ENCODE data around the gene ONECUT3.
A peak's percentile ranks its signal among the peaks of the same experiment; 100 is the strongest.
"Not testable (repeated sequence)": the region's sequence is repeated elsewhere in the genome, so short reads cannot be mapped to it uniquely, and the experiment has no call there.

ONECUT3 gene

DNA sequence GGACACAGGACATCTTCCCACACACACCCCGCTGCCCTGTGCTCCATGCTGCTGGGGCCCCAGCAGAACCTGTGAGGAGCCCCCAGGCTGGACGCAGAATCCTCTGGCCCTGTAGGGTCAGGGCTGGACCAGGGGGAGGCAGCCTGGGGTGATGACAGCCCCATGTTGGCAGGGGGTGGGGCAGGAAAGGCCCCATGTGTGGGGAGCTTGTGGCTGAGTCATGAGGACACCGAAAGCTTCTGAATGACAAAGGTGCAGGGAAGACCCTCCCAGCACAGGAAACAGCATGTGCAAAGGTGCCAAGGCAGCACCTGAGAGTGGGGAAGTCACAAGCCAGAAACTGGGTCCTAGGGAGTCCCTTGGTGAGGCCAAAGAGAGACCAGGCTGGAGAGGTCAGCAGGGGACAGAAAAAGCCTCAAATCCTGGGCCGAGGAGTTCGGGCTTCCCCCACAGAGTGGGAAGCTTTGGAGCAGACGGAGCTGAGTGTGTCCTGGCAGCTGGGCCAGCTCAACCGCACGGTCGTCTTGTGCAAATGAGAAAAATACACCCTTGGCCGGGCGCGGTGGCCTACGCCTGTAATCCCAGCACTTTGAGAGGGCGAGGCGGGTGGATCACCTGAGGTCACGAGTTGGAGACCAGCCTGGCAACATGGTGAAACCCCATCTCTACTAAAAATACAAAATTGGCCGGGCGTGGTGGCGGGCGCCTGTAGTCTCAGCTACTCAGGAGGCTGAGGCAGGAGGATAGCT is 41.3 kb downstream of the ONECUT3 start:
- DNase-seq (ENCODE audit: low read depth in 2 of 2), result no peak

DNA sequence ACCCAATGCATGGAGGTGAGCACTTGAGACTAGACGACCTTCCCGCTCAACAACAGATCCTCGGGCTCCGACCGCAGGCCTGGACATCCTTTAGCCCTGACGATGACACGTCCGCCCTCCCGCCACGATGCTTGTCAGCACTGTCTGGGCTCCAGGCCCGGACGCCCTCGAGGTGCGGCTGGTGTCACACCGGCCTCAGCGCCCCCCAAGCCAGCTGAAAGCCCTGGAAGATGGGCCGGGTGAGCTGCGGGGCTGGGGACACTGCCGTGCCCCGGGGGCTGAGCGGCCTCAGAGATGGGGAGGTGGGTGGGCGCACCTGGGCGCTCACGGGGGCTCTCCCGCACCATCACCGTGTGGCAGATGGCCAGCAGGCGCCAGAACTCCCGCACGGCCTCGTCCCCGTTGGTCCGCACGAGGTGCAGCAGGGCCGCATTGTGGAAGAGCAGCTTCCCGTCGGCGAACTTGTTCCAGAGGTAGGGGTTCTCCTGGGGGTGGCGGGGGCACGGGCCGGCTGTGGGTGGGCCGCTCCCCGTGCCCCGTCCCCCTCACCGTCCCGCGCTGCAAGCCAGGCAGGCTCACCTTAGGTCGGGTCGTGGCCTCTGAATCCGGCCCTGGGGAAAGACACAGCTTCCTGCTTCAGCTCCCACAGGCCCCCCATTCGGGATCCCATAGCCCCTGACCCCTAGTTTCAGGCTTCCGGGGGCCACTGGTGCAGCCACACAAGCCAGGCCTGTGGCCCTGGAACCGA is 43.3 kb downstream of the ONECUT3 start:
- no peak for DNase-seq (ENCODE audit: low read depth in 2 of 2)

- DNase-seq (ENCODE audit: low read depth in 2 of 2), result not testable (repeated sequence)
Measured at GRCh38 chr19:1797313-1797712, 44.0 kb downstream of the ONECUT3 start.

DNA sequence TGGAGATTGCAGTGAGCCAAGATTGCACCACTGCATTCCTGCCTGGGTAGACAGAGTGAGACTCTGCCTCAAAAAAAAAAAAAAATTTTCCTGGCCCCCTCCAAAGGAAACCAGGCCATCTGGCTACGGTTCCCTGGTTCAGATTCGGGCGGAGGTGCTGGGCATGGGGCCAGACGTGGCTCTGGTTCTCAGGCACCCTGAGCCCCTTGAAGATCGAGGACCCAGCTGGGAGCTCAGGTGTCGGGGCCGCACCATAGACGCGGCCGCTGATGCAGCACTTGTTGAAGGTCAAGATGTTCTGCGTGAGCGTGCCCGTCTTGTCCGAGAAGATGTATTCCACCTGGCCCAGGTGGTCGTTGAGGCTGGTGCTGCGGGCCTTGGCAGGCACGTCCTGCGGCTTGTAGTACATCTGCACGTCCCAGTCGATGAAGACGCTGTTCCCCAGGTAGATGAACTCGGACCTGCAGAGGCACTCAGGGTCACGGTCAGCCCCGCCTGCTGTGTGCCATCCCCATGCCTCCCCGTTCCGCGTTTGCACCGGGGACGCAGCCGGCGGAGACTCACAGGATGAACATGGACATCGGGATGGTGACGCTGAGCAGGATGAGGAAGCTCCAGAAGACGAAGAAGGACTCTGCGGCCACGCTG is 46.5 kb downstream of the ONECUT3 start:
- no peak for DNase-seq (ENCODE audit: low read depth in 2 of 2)

GRCh38 chr19:1804858-1805257 is 51.6 kb downstream of the ONECUT3 start:
- DNase-seq (ENCODE audit: low read depth in 2 of 2), result no peak

DNA sequence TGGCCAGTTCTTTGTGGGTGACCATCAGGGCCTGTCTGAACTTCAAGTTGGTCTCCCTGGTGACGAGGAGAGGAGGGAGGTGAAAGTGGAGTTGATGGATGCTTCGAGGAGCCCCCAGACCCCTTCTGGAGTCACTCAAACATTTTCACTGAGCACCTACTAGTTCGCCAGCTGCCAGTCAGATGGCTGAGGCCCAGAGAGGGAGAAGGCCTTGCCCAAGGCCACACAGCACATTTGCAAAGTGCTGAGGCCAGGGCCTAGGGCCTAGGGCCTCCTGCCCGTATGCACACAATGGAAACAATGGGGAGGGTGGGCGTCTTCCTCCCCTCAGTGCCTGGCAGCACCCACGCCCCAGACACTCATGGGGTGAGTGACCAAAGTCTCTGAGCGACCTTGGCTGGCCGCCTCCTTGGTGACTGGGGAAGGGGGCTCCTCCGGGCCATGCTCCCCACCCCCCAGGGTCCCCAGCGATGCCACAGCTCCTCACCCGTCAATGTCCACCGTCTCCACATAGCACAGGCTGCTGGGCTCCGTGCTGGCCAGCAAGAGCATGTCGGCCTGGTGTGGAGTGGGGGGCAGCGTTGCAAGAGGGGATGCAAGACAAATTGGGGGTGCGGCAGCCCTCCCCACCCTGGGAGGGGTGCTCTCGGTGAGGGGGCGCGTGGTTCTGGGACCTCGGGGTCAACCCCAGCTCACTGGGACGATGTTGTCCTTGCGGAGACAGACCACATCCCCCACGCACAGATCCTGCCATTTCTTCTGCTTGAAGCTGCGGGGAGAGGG is 52.3 kb downstream of the ONECUT3 start:
- DNase-seq (ENCODE audit: low read depth in 2 of 2), result no peak

DNA sequence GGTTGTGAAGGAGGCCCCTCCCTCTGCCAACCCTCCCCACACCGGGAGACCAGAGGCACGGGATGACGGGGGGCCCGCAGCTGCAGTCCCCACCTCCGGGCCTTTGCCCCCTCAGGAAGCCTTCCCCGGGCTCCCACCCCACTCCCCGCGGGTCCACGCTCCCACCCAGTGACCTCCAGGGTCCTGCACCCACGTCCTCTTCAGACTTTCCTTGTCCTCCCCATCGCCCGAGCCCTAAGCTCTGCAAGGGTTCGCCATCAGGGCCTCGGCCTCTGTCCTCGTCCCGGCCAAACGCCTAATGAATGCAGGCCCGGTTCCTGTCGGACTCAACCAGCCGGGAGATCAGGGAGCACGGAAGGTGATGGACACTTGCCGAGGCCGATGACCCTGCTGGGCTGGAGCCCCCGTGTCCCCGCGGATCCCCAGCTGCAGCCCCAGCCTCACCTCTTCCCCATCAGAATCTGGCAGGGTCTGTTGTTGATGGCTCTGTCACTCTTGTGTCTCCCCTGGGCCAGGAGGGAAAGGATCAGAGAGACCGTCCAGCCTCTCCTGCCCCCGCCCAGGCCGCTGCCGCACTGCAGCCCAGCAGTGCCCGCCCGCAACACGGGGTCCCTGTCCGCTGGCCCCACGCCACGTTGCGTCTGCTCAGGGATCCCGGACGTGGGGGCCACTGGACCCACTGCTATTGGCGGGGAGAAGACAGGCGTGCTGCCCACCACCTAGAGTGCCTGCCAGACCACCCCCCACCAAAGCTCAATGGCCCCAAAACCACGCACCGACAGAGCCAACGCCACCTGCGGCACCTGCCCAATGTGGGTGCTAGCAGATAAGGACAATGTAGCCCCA is 53.1 kb downstream of the ONECUT3 start:
- DNase-seq (ENCODE audit: low read depth in 2 of 2), result no peak

DNA sequence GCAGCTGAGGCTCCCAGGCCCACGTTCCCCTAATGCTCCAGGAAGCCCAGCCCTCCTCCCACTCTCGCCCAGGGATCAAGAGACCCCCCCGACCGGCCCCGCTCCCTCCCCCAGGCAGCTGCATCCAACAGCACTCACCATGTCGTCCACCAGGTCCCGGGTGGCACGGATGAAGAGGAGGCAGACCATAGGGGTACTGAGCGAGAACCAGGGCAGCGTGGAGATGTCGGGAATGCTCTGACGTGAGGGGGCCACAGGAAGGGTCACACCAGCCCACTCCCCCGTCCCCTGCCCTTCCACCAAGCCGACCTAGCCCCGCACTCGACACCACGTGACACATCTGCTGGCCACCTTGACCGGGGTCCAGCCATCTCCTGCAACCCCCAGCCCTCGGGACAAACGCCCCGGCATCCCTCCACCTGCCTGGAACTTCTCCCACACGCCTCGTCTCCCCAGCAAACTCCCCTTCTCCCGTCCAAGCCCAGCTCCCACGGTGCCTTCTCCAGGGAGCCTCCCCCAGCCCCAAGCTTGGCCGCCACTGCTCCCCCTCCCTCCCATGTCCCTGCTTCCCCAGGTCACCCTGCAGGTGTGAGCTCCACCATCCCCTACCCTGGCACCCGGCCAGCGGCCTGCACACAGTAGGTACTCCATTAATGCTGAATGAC is 53.9 kb downstream of the ONECUT3 start:
- no peak for DNase-seq (ENCODE audit: low read depth in 2 of 2)

- no peak for DNase-seq (ENCODE audit: low read depth in 2 of 2)
Measured at GRCh38 chr19:1807695-1808394, 54.5 kb downstream of the ONECUT3 start.

- DNase-seq (ENCODE audit: low read depth in 2 of 2), result no peak
Measured at GRCh38 chr19:1808395-1808731, 55.1 kb downstream of the ONECUT3 start.

DNA sequence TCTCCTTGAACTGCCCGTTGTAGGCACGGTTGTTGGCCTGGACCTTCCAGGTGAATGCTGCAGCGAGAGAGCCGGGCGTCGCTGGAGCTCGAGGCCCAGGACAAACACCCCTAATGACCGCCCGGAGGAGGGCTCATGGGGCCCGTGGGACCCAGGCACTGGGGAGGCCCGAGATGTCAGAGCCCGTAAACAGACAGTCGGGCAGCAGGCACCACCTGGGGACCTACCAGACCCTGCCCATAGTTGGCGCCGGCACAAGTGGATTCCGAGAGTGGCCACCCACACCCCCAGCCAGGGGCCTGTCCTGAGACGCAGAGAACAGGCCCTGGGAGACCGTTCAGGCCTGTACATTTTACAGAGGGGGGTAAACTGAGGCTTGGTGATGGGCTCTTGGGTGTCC is 56.4 kb downstream of the ONECUT3 start:
- DNase-seq (ENCODE audit: low read depth in 2 of 2), result no peak

DNA sequence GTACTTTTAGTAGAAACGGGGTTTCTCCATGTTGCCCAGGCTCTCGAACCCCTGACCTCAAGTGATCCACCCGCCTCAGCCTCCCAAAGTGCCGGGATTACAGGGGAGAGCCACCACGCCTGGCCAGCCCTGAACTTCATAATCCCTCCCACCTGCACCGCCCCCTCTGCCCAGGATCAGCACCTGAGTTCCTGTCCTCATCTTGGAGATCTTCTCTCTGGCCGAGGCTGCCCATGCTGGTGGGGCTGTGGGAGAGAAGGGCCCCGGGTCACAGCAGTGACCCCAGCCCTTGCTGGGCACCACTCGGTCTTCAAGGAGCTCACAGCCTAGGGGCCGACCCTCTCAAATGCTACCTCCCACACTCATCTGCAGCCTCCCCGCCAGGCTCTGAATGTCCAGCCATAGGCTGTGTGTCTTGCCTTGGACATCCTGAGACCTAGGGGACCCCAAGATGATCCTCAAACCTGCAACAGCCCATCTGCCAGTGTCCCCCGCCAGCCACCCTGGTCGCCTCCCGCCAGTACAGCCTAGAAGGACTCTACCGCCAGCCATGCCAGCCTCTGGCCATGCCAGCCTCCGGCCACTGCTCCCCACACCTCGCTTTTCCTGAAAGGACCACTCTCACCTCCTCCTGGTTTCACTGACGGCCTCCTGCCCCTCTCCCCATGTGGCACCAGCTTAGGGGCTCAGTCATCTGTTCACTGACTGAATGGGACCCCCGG is 57.3 kb downstream of the ONECUT3 start:
- no peak for DNase-seq (ENCODE audit: low read depth in 2 of 2)

- peak in 1 of 2 donors; percentile 14 for DNase-seq (ENCODE audit: low read depth in 2 of 2)
Measured at GRCh38 chr19:1811472-1811894, 58.2 kb downstream of the ONECUT3 start.

DNA sequence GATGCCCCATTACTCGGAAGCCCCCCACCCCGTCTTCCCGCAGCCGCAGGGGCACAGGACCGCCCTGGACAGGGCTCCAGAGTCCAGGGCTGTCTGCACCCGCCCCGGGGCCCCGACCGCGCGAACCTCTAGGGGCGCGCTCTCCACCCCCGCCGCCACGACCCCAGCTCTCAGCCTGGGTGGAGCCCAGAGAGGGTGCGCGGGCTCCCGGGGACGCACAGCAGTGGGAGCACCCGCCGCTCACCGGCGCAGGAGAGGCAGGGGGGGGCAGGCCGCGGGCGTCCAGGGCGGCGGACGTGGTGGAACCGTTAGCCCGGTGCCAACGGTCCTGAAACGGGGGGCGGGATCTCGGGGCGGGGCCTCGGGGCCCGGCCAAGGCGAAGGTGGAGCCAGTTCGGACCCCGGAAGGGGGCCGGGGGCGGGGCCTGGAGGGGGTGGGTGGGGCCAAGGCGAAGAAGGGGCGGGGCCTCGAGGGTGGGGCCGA is 58.7 kb downstream of the ONECUT3 start, which contains the start of gene ATP8B3:
TSS of gene ATP8B3 (minus strand) at position 335 of the 484 bp plus-strand sequence. CDS start 540 bp downstream, outside the sequence.
- no peak for DNase-seq (ENCODE audit: low read depth in 2 of 2)

- DNase-seq (ENCODE audit: low read depth in 2 of 2), result peak; percentile 47 to 67
Measured at GRCh38 chr19:1812426-1813191, 59.3 kb downstream of the ONECUT3 start.

DNA sequence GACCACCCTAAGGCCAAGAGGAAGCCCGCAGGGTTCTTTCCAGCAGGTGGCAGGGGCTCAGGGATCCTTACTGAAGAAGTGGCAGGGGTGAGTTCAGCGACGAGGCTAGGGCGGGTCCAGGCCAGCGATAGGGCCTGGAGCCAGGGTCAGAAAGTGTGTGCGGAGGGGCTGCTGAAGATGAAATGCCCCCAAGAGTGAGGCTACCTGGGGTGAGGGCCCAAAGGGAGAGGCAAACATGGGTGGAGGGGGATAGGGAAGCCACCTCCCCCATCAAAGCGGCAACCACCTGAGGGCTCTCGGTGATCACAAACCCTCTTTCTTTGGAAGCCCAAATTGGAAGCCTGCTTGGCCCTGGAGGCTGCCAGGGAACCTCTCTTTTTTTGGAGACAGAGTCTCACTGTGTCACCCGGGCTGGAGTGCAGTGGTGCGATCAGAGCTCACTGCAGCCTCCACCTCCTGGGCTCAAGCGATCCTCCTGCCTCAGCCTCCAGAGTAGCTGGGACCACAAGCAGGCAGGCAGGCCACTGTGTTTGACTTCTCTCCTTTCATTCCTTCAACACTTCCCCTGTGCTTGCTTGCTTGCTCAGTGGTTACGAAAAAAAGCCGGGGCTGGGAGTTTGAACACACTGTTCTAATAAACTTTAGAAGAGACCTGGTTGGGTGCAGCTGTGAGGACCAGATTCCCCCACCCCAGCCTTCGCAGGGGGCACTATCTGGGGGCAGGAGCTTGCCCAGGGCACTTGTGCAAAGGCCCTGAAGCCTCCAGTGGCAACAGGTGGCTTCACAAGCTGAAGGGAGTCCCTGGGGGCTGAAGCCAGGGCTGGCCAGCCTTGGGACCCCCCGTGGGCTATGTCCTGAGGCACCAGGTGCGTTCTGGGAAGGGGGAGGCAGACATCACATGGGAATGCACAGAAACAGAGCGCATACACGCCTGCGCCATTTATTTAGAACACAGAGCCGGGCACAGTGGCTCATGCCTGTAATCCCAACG is 60.2 kb downstream of the ONECUT3 start:
- no peak for DNase-seq (ENCODE audit: low read depth in 2 of 2)

DNA sequence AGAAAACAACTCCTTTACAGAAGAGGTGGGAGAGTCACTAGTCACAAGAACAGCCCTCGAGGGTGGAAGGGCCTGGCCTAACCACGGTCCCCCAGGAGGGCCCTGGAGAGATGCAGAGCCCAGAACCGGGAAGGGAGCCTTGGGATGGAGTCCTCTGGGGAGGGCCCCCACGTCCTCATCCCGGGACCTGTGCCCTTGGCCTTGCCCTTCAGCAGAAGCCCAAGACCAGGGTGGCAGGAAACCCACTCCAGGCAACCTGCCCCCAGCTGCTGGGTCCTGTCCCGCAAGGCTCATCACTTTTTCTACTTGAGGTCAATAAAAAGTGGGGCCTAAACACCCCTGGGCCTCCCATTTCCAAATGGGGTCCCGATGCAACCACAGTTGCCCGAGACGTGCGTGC is 61.1 kb downstream of the ONECUT3 start:
- no peak for DNase-seq (ENCODE audit: low read depth in 2 of 2)
